ENCODE data around the gene FAM83F.

Gene FAM83F

DNA sequence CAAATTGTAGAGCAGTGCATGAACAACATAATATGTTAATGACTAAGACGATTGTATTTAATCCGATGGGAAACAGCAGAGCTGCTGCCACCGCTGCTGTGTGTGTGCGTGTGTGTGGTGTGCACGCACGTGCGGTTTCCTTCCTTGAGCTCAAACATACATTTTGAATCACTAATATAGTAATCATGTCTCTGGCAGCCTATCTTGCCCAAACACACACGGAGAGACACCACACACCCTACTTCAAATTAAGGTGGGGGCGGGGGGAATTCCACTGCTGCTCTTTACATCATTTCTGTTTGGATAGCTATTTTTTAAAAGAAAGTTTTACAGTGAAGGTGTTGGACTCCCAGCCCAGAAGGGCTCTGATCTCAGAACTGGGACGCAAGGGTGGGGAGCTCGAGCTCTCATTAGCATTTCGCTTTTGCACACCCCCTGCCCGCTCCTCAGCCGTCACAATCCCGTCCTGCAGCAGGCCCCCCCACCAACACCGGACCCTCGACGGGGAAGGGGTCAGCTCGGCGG is 651 bp upstream of the FAM83F start:
- no peak for DNase-seq (ENCODE audit: low read depth)

DNA sequence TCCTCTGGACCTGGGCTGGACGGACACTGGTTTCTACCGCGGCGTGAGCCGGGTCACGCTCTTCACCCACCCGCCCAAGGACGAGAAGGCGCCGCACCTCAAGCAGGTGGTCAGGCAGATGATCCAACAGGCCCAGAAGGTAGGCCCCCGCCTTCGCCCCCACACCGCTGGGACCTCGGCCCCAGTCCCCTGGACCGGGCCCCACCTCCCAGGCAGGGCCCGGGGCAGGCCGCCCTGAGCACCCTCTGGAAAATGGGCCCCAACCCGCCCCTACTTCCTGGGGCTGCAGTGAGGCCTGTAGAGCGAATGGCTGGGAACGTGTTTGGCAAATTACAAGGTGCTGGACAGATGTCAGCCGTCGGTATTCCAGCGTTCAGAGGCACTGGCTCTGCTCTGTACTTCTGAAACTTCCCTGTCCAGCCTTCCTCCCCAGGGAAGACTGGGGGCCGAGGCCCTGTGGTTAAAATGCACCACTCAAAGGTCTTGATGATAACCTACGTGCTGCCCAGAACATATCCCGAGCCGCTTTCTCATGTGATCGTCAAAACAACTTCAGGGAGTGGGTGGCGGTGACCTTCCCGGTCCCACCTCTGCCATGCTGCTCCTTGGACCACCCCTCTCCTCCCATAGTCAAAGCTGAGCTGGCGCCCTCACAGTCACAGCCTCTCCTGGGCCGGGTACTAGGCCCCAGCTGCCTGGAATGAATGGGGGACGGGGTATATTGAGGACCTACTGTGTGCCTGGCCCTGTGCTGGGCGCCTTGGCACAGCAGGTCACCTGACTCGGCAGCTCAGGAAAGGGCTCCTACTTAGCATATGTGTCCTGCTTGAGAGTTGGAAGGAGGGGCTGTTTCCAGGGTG is 869 bp downstream of the FAM83F start:
- no peak for DNase-seq (ENCODE audit: low read depth)

DNA sequence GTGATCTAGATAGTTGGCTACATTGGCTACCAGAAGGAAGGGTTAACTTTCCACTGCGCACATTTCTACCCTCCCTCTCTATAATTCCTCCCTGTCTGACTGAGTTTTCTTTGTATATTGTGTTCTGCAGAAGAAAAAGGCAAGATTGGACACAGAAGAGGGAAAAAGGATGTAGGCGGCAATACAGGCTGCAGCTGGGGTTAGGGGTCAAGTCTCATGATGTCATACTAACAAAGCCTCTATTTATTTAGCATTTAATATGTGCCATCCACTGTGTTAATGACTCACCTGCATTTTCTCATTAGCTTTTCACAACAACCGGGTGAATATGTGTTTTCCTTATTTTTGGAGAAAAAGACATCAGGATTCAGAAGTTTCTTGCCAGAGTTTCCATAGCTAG is 2.0 kb downstream of the FAM83F start:
- DNase-seq (ENCODE audit: low read depth), result no peak

DNA sequence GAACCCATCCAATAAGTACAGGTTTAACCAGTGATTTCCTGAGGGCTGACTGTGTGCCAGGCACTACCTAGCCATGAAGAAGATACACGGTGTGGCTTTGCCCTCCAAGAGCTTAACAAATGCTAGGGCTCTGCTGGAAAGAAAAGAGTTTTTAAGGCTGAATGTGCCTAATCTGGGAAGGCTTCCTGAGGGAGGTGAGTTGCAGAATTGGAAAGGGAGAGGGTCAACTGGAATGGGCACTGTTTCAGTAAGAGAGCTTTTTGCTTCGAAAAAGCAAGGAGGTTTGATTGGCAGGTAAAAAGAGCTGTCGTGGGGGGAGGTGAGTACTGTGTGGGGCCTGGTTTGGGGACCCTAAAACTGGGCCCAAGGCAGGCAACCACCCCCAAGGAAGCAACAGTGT is 2.7 kb downstream of the FAM83F start:
- DNase-seq (ENCODE audit: low read depth), result no peak

DNA sequence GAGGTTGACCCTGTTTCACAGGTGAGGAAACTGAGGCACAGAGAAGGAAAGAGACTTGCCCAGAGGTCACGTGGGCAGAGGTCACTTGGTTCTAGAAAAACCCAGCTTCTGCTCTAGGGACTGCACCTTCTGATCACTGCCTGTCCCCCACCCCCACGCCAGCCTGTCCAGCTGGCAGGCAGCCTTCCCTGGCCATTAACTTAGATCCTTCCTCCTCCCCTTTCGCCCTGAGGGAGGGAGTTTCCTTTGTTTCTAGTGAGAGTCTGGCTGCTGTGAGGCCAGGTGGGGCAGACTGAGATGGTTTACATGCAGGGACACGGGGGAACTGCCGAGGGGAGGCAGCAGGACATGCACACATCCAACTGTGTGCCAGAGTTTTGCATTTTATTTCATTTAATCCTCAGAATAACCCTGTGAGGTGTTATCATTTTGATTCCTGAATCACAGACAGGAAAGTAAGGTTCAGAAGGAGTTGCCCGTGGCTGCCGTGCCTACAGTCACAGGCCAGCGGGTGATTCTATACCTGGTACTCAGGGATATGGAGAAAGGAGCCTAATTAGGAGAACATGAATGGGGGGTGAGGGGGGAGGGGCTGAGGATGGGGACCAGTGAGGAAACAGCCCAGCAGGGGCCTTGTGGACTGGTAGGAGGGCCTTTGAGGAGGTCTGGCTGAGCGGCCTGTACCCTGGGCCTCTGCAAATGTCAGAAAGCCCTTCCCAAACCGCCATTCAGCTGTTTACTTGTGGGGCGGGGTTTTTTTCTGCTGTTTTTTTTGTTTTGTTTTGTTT is 3.4 kb downstream of the FAM83F start:
- DNase-seq (ENCODE audit: low read depth), result no peak

DNA sequence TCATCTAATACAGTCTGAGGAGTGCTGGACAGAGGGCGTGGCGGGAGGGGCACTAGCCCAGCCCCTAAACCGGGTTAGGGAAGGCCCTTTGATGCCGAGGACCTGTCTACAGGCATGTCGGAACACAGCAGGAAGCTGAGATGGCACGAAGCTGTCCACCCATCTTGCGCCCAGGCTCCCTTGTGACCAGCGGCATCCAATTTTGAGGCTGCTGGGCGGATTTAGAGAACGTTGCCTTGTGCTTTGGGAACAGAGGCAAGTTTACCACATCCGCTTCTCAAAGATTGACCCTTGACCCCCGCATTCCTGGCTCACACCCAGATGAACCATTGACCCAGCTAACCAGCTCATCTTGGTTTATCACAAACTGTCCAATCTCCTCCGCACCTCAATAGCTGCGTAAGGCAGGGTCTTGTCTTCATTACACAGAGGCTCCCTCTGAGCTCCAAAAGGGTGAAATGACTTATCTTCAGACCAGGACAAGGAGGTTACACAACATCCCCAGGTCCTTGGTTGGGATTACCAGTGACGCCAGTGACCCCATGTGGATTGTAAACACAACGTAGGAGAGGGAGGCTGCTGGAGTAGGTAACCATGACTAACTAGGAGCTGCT is 4.5 kb downstream of the FAM83F start:
- no peak for DNase-seq (ENCODE audit: low read depth)

DNA sequence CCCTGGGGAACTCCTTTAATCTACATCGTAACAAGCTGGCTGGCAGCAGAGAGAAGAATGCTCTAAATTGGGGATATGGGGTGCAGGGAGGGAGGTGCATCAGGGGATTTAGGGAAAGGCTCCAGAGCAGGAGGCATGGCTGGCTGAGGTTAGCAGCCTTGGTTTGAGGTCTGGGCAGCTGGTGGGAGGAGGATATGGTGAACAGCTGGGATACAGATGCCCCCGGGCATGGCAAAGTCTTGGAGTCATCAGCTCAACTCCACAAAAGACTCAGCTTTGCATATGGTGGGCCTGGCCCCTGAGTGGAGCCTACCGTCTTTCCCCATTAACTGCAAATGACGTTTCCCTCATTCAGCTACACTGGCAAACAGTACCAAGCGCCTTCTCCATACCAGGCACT is 5.4 kb downstream of the FAM83F start:
- DNase-seq (ENCODE audit: low read depth), result no peak

DNA sequence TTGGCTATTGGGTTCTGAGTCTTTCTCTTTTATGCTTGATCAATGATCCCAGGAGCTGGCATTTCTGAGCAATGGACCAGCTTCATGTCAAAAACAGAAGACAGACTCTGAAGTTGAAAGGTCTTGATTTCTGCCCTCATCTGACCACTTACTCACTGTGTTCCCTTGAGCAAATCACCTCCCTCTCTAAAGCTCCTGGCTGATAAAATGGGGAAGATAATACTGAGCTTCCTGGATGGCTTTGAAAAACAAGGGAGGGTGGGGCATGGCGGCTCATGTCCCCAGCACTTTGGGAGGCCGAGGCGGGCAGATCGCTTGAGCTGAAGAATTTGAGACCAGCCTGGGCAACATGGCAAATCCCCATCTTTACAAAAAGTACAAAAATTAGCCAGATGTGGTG is 6.4 kb downstream of the FAM83F start:
- DNase-seq (ENCODE audit: low read depth), result no peak

DNA sequence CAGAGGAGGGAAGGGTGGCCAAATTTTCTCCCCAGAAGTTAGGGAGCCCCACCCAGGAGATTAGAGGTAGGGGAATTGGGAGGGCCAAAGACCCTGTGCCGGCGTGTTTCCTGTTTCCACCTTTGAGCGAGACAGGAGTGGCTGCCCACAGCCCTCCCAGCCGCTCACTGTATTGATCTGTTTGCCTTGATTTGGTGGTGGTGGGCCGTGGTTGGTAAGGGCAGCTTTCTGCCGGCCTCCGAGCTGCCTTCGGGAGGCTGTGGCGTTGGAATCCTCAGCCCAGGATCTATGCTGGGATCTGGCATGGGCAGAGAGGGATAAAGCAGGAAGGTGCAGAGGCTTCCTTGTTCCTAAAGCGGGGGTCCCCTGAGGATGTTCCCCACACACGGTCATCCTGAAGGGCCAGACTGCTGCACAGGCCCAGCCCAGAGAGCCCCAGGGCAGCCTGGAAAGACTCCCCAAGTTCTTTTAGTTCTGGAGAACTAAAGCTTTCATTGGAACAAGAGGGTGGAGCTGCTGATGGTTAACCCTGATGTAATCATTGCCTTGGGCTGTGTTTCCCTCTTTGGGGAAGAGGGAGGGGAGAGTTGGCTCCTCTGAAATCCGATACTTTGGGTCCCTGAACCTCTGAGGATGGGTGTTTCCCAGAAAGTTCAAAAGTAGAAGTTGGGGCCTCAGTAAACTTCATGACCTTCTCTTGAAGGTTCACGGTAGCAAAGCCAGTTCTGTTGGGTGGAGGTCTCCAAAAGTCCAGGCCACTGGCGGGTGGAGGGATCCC is 7.2 kb downstream of the FAM83F start:
- DNase-seq (ENCODE audit: low read depth), result no peak

DNA sequence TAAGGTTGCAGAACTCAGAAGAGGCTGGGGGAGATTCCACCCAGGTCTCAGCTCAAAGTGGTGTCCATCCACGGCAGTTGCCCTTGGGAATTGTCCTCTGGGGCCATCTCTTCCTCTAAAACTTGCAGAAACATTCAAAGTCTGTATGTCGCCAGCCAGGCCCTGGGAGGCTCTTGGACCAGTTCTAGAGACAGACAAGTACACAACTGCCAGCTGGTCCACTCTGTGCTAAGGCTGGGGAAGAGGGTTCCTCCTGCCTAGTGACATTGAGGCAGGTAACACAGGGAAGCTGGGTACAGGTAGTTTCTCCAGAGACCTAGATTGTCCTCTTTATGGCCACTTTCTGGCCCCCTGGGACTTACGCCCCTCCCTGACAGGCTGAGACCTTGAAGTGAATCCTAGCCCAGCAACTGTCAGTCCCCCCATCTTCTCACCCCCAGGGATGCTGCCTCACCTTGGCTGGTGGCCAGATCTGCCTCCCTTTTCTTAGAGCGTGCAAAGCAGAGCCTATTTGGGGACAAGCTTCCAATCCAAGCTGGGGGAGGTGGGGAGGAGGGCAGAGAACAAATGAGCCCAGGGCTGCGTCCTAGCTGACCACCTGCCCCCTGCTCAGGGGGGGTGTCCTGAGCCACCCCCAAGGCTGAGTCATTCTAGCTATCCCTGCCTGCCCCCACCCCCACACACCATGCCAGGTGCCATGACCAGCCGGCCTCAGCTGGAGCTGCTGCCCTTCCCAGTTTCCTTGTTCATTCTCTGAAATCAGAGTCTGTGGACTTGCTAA is 8.4 kb downstream of the FAM83F start:
- no peak for DNase-seq (ENCODE audit: low read depth)

DNA sequence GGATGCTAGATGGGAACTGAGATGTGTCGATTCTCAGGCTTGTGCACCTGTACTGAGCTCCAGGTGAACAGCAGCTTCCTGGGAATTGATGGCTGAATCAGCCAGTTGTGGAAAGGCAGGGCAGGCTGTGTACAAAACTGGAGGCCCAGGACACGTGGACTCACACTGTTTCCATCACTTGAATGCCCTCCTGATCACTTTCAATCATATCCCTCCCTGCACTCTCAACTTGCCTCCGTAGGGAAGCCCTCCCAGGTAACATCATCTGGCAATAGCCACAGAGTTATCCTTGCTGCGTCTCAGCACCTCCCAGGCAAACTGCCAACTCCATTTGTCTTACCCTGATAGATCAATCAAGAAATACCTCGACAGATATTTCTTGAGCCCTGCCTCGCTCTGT is 10.1 kb downstream of the FAM83F start:
- no peak for DNase-seq (ENCODE audit: low read depth)

DNA sequence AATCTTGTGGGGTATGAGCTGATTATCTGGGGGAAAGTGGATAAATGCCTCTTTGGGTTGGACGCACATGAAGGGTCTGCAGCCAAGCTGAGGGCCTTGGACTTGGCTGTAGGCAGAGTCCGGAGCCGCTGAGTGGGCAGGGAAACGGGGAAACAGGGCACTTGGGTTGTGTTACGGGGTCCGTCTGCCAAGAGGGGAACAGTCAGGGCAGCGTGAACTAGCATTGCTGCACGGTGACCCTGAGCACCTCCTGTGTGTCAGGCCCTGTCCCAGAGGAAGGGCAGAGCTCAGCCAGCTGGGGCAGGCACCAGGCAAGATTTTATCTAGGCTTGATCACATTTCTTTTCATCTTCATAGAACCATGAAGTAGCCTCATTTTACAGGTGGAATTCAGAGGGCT is 11.9 kb downstream of the FAM83F start:
- no peak for DNase-seq (ENCODE audit: low read depth)

DNA sequence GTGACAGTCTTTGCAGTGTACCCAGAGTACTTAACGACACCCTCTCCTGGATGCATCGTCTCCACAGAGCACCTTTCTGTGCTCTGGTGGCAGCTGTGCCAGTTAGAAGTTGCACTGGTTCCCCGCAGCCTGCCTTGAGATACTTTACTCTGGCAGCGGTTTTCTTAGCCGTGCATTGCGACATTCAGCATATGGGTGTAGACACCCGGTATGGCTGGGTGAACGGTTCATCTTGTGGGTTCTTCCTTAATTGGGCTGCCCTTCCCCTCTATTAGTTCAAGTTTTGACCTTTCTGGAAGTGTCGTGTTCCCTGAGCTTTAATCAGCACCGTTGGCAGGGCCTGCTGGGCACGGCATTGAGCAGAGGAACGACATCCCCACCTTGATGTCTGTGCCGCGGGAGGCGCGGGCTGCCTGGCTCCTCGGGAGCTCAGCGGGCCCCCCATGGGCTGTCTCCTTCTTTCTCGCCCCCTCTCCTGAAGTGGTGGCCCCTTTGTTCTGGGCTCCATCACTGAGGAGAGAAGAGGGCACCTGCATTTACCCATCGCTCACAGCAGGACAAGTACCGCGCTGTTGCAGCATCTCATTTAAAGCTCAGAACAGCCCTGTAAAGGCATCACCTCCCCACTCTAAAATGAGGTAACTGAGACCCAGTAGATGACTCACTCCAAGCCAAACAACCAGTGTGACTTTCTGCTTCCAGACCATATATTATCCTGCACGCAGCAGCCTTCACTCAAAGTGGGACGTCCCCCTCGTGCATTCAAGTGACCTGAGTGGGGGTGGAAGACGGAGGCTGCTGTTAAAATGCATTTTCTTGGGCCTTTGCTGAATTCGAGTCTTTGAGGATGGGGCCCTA is 13.3 kb downstream of the FAM83F start:
- DNase-seq (ENCODE audit: low read depth), result no peak

DNA sequence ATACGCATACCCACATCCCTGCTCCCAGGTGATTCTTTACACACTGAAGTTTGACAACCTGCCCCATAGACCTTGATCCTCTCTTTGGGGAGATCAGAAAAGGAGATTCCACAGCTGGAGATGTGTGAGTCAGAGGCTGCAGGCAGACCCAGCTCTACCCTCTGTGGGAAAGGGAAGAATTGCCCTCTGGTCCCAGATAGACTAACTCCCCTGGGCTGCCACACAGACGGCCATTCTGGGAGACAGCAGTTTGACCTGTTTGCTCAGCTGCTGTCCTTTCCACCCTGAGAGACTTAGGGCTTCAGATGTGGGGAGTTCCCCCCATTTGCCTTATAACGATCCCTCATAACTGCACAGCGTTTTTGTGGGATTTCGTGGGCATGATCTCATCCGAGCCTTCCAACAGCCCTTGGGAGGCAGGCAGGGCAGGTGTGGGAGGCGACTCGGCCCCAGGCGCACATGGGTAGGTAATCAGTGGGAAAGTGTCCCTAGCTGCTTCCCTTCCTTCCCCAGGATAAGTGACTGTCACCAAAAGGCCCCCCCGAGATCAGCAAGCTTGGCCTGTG is 14.1 kb downstream of the FAM83F start:
- DNase-seq (ENCODE audit: low read depth), result no peak

DNA sequence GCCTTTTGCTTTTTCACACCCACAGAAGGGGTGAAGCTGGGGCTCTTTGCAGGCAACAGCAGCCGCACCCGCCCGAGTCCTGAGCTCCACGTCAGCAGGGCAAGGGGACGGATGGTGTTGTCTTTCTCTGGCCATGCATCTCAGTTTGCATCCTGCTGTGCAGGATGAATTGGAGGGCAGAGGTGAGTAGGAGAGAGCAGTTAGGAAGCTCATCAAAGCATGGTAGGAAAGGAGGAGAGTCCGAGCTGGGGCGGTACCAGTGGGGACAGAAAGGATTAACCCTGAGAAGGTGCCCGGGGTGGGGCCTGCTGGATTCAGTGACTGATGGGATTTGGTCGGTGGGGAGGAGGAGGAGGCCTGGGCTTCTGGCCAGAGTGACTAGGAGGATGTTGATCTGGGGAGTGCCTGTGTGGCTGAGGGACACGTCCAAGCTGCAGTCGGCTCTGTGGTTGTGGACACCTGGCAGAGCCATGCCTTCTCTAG is 14.6 kb downstream of the FAM83F start:
- no peak for DNase-seq (ENCODE audit: low read depth)

DNA sequence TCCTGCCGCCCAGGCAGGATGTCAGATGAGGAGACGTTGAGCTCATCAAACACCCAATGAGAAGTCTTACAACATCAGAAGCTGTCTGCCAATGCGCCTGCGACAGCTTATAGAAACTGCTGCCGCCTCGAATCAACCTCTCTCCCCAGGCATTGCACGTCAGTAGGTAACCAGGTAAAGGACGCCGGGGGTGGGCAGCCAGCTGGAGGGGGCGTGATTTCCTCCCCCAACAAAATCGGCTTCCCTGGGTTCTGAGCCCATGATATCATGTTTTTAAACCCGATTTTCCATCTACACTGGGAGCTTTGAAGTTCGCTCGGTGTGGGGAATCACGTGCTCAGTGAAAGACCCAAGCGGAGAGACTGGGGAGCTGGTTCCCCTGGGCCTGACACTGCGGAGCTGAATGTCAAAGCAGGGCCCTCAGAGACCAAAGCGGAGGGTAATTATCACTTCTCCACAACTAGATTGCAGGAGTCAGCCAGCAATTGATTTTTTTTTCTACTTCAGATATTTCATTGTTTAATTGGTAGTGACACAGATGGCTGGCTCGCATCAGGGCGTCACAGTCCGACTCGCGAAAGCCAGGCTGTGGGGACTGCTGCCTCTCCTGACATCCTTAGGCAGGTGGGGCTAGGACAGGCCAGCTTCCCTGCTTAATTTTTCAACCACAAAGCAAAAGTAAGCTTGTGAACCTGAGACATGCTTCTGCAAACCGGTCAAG is 15.4 kb downstream of the FAM83F start:
- DNase-seq (ENCODE audit: low read depth), result no peak

DNA sequence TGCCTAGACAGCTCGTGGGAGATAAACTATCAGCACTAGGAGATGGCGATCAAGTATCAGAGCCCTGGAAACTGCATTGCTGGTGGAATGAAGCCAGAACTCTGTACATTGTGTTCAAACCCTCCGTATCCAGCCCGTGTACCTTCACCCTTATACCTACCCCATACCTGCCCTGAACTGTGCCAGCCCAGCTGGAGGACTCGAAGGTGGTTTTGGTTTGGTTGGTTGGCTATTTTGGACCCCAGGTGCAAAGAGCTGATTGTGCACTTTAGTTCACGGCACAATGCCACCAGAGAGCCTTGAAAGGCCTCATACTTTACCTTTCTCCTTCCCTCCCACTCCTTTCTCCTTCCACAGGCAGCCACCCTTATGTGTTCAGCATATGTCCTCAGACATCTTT is 16.0 kb downstream of the FAM83F start:
- DNase-seq (ENCODE audit: low read depth), result no peak

DNA sequence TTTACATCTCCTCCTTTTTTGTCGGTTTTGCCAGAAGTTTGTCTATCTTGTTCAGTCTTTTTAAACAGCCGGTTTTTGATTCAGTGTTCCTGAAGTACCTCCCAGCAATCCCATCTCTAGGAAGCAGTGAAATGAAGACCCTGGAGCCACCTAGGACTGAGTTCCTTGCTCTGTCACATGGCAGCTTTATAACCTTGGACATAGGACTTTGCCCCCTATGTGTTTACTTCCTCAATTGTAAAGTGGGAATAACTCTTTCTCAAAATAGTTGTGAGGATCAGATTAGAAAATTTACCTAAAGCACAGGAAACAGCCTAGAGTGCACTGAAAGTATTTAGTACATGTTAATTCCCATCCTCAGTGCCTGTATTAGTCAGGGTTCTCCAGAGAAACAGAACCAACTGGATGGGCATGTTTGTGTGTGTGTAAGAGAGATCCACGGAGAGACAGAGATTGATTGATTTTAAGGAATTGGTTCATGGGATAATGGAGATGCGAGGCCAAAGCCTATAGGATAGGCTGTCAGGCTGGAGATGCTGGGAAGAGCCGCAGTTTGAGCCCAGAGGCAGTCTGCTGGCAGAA is 20.0 kb downstream of the FAM83F start:
- no peak for DNase-seq (ENCODE audit: low read depth)
